SK-N-SH treated with all-trans-retinoic acid at 6 μM for 48 hours (cell line): ENCODE results near the gene HTR2B.

Source experiments
- ATAC-seq: fragments of 200-7000 bp; cut with Tn5 transposase; 3 replicates; pipeline ENCODE4 v1.9.1; 2020; ENCODE audit warnings: mild to moderate bottlenecking, moderate library complexity
- ARNTL ChIP-seq: fragments of 450-650 bp; formaldehyde crosslinking; IDR thresholded peaks from 2 replicates; pipeline ENCODE4 v1.5.0; 2020; ENCODE audit warnings: low read depth, mild to moderate bottlenecking, moderate library complexity, borderline replicate concordance
- BACH2 ChIP-seq: fragments of 250-450 bp; sonication (Bioruptor Pico); IDR thresholded peaks from 2 replicates; pipeline ENCODE4 v1.9.0; 2021; ENCODE audit warnings: mild to moderate bottlenecking, borderline replicate concordance
- CREB5 ChIP-seq: fragments of 250-450 bp; sonication (Bioruptor Pico); IDR thresholded peaks from 2 replicates; pipeline ENCODE4 v1.5.1; 2020; ENCODE audit warnings: low read depth, mild to moderate bottlenecking, moderate library complexity
- CSDC2 ChIP-seq: fragments of 250-450 bp; sonication (Bioruptor Pico); IDR thresholded peaks from 2 replicates; pipeline ENCODE4 v1.5.0; 2020; ENCODE audit warnings: mild to moderate bottlenecking, moderate library complexity
- ESRRG ChIP-seq: fragments of 250-450 bp; sonication (Bioruptor Pico); IDR thresholded peaks from 2 replicates; pipeline ENCODE4 v1.6.1; 2021; ENCODE audit warnings: mild to moderate bottlenecking
- GLIS3 ChIP-seq: fragments of 250-450 bp; sonication (Bioruptor Pico); IDR thresholded peaks from 2 replicates; pipeline ENCODE4 v1.5.0; 2020; ENCODE audit warnings: mild to moderate bottlenecking, moderate library complexity
- ISL1 ChIP-seq: fragments of 250-450 bp; sonication (Bioruptor Pico); IDR thresholded peaks from 2 replicates; pipeline ENCODE4 v2.1.2; 2022; ENCODE audit warnings: mild to moderate bottlenecking, moderate library complexity
- OSR1 ChIP-seq: fragments of 250-450 bp; sonication (Bioruptor Pico); IDR thresholded peaks from 2 replicates; pipeline ENCODE4 v1.8.0; 2022; ENCODE audit warnings: moderate library complexity, mild to moderate bottlenecking, inconsistent platforms
- SNAI2 ChIP-seq: fragments of 250-450 bp; sonication (Bioruptor Pico); IDR thresholded peaks from 2 replicates; pipeline ENCODE4 v1.5.0; 2020; ENCODE audit warnings: mild to moderate bottlenecking, moderate library complexity
- TCF4 ChIP-seq: fragments of 250-450 bp; sonication (Bioruptor Pico); IDR thresholded peaks from 2 replicates; pipeline ENCODE4 v1.8.0; 2021; ENCODE audit warnings: mild to moderate bottlenecking, moderate library complexity, borderline replicate concordance
- TSHZ2 ChIP-seq: fragments of 250-450 bp; sonication (Bioruptor Pico); IDR thresholded peaks from 2 replicates; pipeline ENCODE4 v1.5.0; 2020; ENCODE audit warnings: mild to moderate bottlenecking, moderate library complexity
- ZC3H10 ChIP-seq: fragments of 250-450 bp; sonication (Bioruptor Pico); IDR thresholded peaks from 2 replicates; pipeline ENCODE4 v1.5.1; 2021; ENCODE audit warnings: mild to moderate bottlenecking, moderate library complexity
- ZFP3 ChIP-seq: fragments of 250-450 bp; sonication (Bioruptor Pico); IDR thresholded peaks from 2 replicates; pipeline ENCODE4 v1.5.0; 2020; ENCODE audit warnings: mild to moderate bottlenecking, moderate library complexity
- ZFP30 ChIP-seq: fragments of 450-650 bp; formaldehyde crosslinking; IDR thresholded peaks from 2 replicates; pipeline ENCODE4 v1.5.0; 2022; ENCODE audit warnings: mild to moderate bottlenecking, moderate library complexity
- ZNF565 ChIP-seq: fragments of 450-650 bp; formaldehyde crosslinking; conservative IDR thresholded peaks from 2 replicates; pipeline ENCODE4 v1.5.0; 2020; ENCODE audit warnings: low read depth, mild to moderate bottlenecking, moderate library complexity
- ZNF70 ChIP-seq: fragments of 450-650 bp; formaldehyde crosslinking; IDR thresholded peaks from 2 replicates; pipeline ENCODE4 v1.5.0; 2020; ENCODE audit warnings: mild to moderate bottlenecking, moderate library complexity
- ZNF8 ChIP-seq: fragments of 450-650 bp; formaldehyde crosslinking; IDR thresholded peaks from 2 replicates; pipeline ENCODE4 v1.5.0; 2020; ENCODE audit warnings: mild to moderate bottlenecking, moderate library complexity
- TF ChIP-seq, protein P1 (sequence below): fragments of 250-450 bp; sonication (Bioruptor Pico); IDR thresholded peaks from 2 replicates; pipeline ENCODE4 v1.8.0; 2020; ENCODE audit warnings: mild to moderate bottlenecking, moderate library complexity, borderline replicate concordance

The HTR2B gene

GRCh38 chr2:231124838-231125568, at the start of gene HTR2B:
Gene HTR2B (minus strand): TSS chr2:231125042. CDS start chr2:231123764, 1,278 bp downstream.
- ATAC-seq, result peak; percentile 80
- TF ChIP-seq ZNF70, result peak; percentile 90
- TF ChIP-seq CREB5 (CRISPR knock-in tag), result no peak
- no peak for TF ChIP-seq CSDC2
- no peak for TF ChIP-seq GLIS3 (CRISPR knock-in tag)
- no peak for TF ChIP-seq ZNF8 (CRISPR knock-in tag)
- TF ChIP-seq ARNTL, result no peak
- TF ChIP-seq ZNF565 (CRISPR knock-in tag), result no peak
- peak; percentile 92 for TF ChIP-seq TCF4
- peak; percentile 59; the same call in 1 of the 2 replicates for TF ChIP-seq TSHZ2 (CRISPR knock-in tag)
- TF ChIP-seq, protein P1, sequence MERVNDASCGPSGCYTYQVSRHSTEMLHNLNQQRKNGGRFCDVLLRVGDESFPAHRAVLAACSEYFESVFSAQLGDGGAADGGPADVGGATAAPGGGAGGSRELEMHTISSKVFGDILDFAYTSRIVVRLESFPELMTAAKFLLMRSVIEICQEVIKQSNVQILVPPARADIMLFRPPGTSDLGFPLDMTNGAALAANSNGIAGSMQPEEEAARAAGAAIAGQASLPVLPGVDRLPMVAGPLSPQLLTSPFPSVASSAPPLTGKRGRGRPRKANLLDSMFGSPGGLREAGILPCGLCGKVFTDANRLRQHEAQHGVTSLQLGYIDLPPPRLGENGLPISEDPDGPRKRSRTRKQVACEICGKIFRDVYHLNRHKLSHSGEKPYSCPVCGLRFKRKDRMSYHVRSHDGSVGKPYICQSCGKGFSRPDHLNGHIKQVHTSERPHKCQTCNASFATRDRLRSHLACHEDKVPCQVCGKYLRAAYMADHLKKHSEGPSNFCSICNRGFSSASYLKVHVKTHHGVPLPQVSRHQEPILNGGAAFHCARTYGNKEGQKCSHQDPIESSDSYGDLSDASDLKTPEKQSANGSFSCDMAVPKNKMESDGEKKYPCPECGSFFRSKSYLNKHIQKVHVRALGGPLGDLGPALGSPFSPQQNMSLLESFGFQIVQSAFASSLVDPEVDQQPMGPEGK, result no peak

DNA sequence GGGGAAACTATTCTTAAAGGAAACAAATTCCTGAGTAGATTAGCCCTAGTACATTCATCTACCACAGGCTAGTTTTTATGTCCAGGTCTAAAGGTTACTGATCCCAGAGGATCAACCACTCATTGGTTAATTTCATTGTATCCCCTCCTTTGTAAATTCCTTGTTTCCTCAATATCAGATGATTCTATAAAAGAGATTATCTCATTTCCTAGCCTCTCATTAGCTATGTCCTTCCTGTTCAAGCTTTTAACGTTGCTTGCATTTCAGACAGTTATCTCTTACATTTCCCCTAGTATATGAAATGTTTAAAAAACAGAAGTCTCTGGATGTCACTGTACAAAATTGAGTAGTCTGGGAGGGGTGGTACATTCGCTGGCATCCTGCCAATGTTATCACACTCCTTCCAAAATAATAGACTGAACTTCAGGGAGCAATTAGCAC, 49.4 kb upstream of the HTR2B start:
- ATAC-seq, result no peak
- 0 out of 2 replicates have a peak, but pooled peaks have one; percentile 7 for TF ChIP-seq ESRRG (CRISPR knock-in tag)
- peak; percentile 87 for TF ChIP-seq ISL1 (CRISPR knock-in tag)
- TF ChIP-seq SNAI2 (CRISPR knock-in tag), result no peak; the same call in 1 of the 2 replicates
- TF ChIP-seq TSHZ2 (CRISPR knock-in tag), result 0 out of 2 replicates have a peak, but pooled peaks have one; percentile 28
- TF ChIP-seq CREB5 (CRISPR knock-in tag), result no peak
- TF ChIP-seq ZFP3 (CRISPR knock-in tag), result 0 out of 2 replicates have a peak, but pooled peaks have one; percentile 19
- TF ChIP-seq TCF4, result peak; percentile 52; the same call in 1 of the 2 replicates
- peak; percentile 74 for TF ChIP-seq ZNF70

GRCh38 chr2:231172025-231172424, 47.2 kb upstream of the HTR2B start:
- no peak for TF ChIP-seq SNAI2 (CRISPR knock-in tag)
- no peak for TF ChIP-seq ZFP3 (CRISPR knock-in tag)
- no peak for TF ChIP-seq ISL1 (CRISPR knock-in tag)
- TF ChIP-seq BACH2 (CRISPR knock-in tag), result no peak
- TF ChIP-seq, protein P1, result no peak
- TF ChIP-seq TCF4, result no peak
- no peak for TF ChIP-seq ZNF8 (CRISPR knock-in tag)
- TF ChIP-seq OSR1 (CRISPR knock-in tag), result no peak
- TF ChIP-seq ZC3H10 (CRISPR knock-in tag), result no peak
- TF ChIP-seq ARNTL, result no peak
- TF ChIP-seq ZNF565 (CRISPR knock-in tag), result no peak
- no peak for TF ChIP-seq ZNF70
- TF ChIP-seq ZFP30 (CRISPR knock-in tag), result no peak
- TF ChIP-seq CSDC2, result no peak
- TF ChIP-seq GLIS3 (CRISPR knock-in tag), result no peak
- no peak for ATAC-seq
